A673 (cell line): Measurements from ENCODE around the gene SLC25A38. TPM values are rescaled to one million over a fixed set of nuclear protein-coding genes. Genes with fewer than 3 reads are reported as not detected.

ENCODE experiments used
- BruUV-seq: library from RNA; stranded (reverse); fragments of 400-500 nt; replicated peaks from 2 replicates; lab custom pipeline; 2021; lab: Mats Ljungman, UMichigan
- CTCF ChIA-PET: fragments of 300-600 bp; sonication (Branson Sonifier 250); formaldehyde crosslinking; loops from one replicate; lab custom pipeline; 2022; ENCODE audit warnings: antibody characterized with exemption; lab: Charles Lee
- POLR2A ChIA-PET: fragments of 300-600 bp; sonication (Branson Sonifier 250); formaldehyde crosslinking; loops from one replicate; lab custom pipeline; 2022; ENCODE audit warnings: antibody characterized with exemption; ENCODE audit not compliant: low non-redundant PET; lab: Charles Lee
- DNase-seq: peaks from one replicate; pipeline ENCODE4 v3.0.0-alpha.2; 2015; ENCODE audit warnings: low spot score
- H3K27ac ChIP-seq: fragments of 200-600 bp; sonication (generic); 2 replicates; pipeline ENCODE4 v1.5.1; 2016; ENCODE audit warnings: mixed run types, low read depth, mild to moderate bottlenecking, mixed read lengths, antibody characterized with exemption, low read length; ENCODE audit not compliant: poor library complexity, severe bottlenecking
- H3K27me3 ChIP-seq: fragments of 200-600 bp; sonication (generic); replicated peaks from 2 replicates; pipeline ENCODE4 v1.6.1; 2017; ENCODE audit warnings: mixed run types, low read depth, mild to moderate bottlenecking, mixed read lengths, antibody characterized with exemption, low read length; ENCODE audit not compliant: insufficient read depth, poor library complexity
- H3K36me3 ChIP-seq: fragments of 200-600 bp; sonication (generic); 2 replicates; pipeline ENCODE4 v1.6.1; 2016; ENCODE audit warnings: mixed run types, mild to moderate bottlenecking, mixed read lengths, antibody characterized with exemption, low read length; ENCODE audit not compliant: insufficient read depth, poor library complexity, severe bottlenecking
- H3K4me1 ChIP-seq: fragments of 200-600 bp; sonication (generic); 2 replicates; pipeline ENCODE4 v1.6.1; 2017; ENCODE audit warnings: mixed run types, mild to moderate bottlenecking, mixed read lengths, antibody characterized with exemption, low read length; ENCODE audit not compliant: insufficient read depth, poor library complexity, severe bottlenecking
- H3K4me3 ChIP-seq: fragments of 200-600 bp; sonication (generic); 2 replicates; pipeline ENCODE4 v1.5.1; 2016; ENCODE audit warnings: low read depth, mixed run types, mild to moderate bottlenecking, mixed read lengths, low read length; ENCODE audit not compliant: poor library complexity, severe bottlenecking
- H3K9me3 ChIP-seq: fragments of 200-600 bp; sonication (generic); 2 replicates; pipeline ENCODE4 v1.6.1; 2016; ENCODE audit warnings: mixed run types, low read depth, mild to moderate bottlenecking, mixed read lengths, antibody characterized with exemption, low read length; ENCODE audit not compliant: poor library complexity, severe bottlenecking
- EZH2 ChIP-seq: fragments of 200-600 bp; sonication (generic); IDR thresholded peaks from 2 replicates; pipeline ENCODE4 v1.6.1; 2017; ENCODE audit warnings: borderline replicate concordance, low read depth, mild to moderate bottlenecking, mixed read lengths, antibody characterized with exemption, low read length; ENCODE audit not compliant: poor library complexity, severe bottlenecking
- intact Hi-C: fragments of 100-400 bp; cut with micrococcal nuclease; formaldehyde crosslinking; loops from one replicate; pipeline ENCODE4 v1.10.0; 2022; ENCODE audit not compliant: unreplicated experiment
- total RNA-seq: library from RNA; stranded (reverse); gene quantifications from 2 replicates; pipeline ENCODE4 v1.2.3, GENCODE V29; 2021
- TF ChIP-seq, protein P1 (sequence below): fragments of 300-800, 200-600 bp; sonication (generic); conservative IDR thresholded peaks from 2 replicates; pipeline ENCODE4 v1.5.1; 2017; ENCODE audit warnings: low read depth, mild to moderate bottlenecking, antibody characterized with exemption, low read length, moderate library complexity, mixed read lengths

Gene SLC25A38
- total RNA-seq, 1 experiment from 2014 or later: 13.7 TPM

DNA sequence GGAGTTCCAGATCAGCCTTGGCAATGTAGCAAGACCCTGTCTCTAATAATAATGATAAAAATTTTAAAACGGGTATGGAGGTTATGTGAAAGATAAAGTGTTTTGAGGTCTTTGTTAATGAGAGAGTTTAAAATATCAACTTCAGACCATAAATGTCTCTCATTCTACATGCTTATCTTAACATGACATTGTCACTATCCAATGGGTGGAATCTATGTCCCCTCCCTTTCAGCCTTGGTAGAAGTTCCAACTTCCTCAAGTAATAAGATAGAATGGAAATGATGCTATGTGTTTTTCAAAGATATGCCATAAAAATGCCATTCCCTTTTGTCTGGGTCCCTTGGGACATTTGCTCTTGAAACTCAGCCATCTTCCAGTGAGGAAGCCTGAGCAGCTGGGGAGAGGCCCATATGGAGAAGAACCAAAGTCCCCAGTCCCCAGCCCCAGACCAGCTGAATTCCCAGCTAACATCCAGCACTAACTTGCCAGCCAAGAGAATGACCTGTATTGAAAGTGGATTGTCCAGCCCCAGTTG, 40.3 kb downstream of the SLC25A38 start:
- H3K27me3 ChIP-seq: no peaks in the 10 kb centered on the region
- ChIA-PET POLR2A (interaction anchor here (0.6 kb wide), 1 partner anchor 103 kb away, joined by 8 read pairs; no protein-coding TSS in a partner anchor), CTCF (no interaction called here)
- no peaks in the 10 kb centered on the region for H3K9me3 ChIP-seq
- TF ChIP-seq, protein P1, sequence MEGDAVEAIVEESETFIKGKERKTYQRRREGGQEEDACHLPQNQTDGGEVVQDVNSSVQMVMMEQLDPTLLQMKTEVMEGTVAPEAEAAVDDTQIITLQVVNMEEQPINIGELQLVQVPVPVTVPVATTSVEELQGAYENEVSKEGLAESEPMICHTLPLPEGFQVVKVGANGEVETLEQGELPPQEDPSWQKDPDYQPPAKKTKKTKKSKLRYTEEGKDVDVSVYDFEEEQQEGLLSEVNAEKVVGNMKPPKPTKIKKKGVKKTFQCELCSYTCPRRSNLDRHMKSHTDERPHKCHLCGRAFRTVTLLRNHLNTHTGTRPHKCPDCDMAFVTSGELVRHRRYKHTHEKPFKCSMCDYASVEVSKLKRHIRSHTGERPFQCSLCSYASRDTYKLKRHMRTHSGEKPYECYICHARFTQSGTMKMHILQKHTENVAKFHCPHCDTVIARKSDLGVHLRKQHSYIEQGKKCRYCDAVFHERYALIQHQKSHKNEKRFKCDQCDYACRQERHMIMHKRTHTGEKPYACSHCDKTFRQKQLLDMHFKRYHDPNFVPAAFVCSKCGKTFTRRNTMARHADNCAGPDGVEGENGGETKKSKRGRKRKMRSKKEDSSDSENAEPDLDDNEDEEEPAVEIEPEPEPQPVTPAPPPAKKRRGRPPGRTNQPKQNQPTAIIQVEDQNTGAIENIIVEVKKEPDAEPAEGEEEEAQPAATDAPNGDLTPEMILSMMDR: no peak
- no peak for TF ChIP-seq EZH2
- peak; percentile 70 for DNase-seq
- no peak overlapping the region for H3K27ac ChIP-seq
- peaks cover 13% of the 10 kb centered on the region for H3K4me1 ChIP-seq
- no TSS peak for BruUV-seq
- no peaks in the 10 kb centered on the region for H3K36me3 ChIP-seq
- intact Hi-C loops: no loop called here
- H3K4me3 ChIP-seq: no peak overlapping the region

GRCh38 chr3:39426312-39426711, 43.1 kb downstream of the SLC25A38 start:
- CTCF ChIA-PET: no interaction called here
- peaks cover 13% of the 10 kb centered on the region for H3K4me1 ChIP-seq

DNA sequence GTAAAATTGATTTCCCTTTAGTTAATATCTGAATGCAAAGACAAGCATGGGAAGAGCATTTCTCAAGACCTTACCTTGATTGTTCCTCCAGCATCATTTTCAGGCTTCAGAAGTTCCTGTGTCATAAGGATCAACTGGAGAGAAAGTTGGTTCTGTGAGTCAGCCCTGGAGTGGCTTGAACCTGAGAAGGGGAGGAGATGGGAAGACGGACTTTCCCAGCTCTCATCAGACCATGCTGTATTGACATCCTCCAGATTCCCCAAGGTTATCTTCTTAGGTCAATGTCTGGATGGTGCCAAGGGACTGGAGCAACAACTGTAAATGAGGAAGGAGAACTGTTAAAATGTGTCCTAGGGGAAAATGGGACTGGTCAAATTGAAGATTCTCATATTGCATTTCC, 44.3 kb downstream of the SLC25A38 start:
- Histone ChIP-seq H3K4me3 (no peak overlapping the region), H3K4me1 (peaks cover 13% of the 10 kb centered on the region), H3K27ac (no peak overlapping the region), H3K36me3 (no peaks in the 10 kb centered on the region), H3K27me3 (no peaks in the 10 kb centered on the region), H3K9me3 (no peaks in the 10 kb centered on the region)
- TF ChIP-seq, protein P1: no peak
- TF ChIP-seq EZH2: no peak
- intact Hi-C loops: no loop called here
- BruUV-seq: no TSS peak
- DNase-seq: no peak
- CTCF ChIA-PET: no interaction called here
- POLR2A ChIA-PET: no interaction called here

More at GRCh38 chr3:39426312-39426711, 43.1 kb downstream of the SLC25A38 start:
- Histone ChIP-seq H3K27me3 (no peaks in the 10 kb centered on the region), H3K36me3 (no peaks in the 10 kb centered on the region), H3K4me3 (no peak overlapping the region), H3K9me3 (no peaks in the 10 kb centered on the region), H3K27ac (no peak overlapping the region)
- intact Hi-C loops: no loop called here
- no peak for DNase-seq
- TF ChIP-seq, protein P1: no peak
- no peak for TF ChIP-seq EZH2
- POLR2A ChIA-PET: no interaction called here
- no TSS peak for BruUV-seq
